ENCODE measurements around the gene EFL1. TPM values are rescaled to one million over a fixed set of nuclear protein-coding genes. Genes with fewer than 3 reads are reported as not detected.

The EFL1 gene
- total and polyA plus RNA-seq, 10 of the 15 experiments (the other 5 are each of a cell fraction or from before 2014, with no cell fraction given), result 6.2 to 42.3 (median 24.7) TPM

GRCh38 chr15:82305621-82306048, 43.1 kb upstream of the EFL1 start:
- no peak overlapping the region for H3K9ac ChIP-seq (ENCODE audit: control insufficient read depth, insufficient read depth, low read length)
- no peak overlapping the region for H2AFZ ChIP-seq (ENCODE audit: control insufficient read depth, low read depth, low read length)
- H3K79me2 ChIP-seq (ENCODE audit: control insufficient read depth, insufficient read depth, low read length), result no peaks in the 10 kb centered on the region
- no peak overlapping the region for H3K27ac ChIP-seq (ENCODE audit: control insufficient read depth, insufficient read depth)
- no peak overlapping the region for H3K4me3 ChIP-seq
- POLR2A ChIA-PET, result no interaction called here
- no peak for TF ChIP-seq TCF7 (IDR thresholded peaks at IDR 0.05; ENCODE audit: borderline replicate concordance)
- TF ChIP-seq BACH1 (IDR thresholded peaks at IDR 0.05; ENCODE audit: borderline replicate concordance), result no peak
- no peak for TF ChIP-seq FOXK2 (IDR thresholded peaks at IDR 0.05)
- TF ChIP-seq, protein P1, sequence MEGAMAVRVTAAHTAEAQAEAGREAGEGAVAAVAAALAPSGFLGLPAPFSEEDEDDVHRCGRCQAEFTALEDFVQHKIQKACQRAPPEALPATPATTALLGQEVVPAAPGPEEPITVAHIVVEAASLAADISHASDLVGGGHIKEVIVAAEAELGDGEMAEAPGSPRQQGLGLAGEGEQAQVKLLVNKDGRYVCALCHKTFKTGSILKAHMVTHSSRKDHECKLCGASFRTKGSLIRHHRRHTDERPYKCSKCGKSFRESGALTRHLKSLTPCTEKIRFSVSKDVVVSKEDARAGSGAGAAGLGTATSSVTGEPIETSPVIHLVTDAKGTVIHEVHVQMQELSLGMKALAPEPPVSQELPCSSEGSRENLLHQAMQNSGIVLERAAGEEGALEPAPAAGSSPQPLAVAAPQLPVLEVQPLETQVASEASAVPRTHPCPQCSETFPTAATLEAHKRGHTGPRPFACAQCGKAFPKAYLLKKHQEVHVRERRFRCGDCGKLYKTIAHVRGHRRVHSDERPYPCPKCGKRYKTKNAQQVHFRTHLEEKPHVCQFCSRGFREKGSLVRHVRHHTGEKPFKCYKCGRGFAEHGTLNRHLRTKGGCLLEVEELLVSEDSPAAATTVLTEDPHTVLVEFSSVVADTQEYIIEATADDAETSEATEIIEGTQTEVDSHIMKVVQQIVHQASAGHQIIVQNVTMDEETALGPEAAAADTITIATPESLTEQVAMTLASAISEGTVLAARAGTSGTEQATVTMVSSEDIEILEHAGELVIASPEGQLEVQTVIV (IDR thresholded peaks at IDR 0.05; ENCODE audit: borderline replicate concordance, partially characterized antibody), result no peak
- TF ChIP-seq DPF2 (IDR thresholded peaks at IDR 0.05), result no peak
- no peak for TF ChIP-seq PKNOX1 (IDR thresholded peaks at IDR 0.05)
- no peak for TF ChIP-seq ZBED1 (IDR thresholded peaks at IDR 0.05; ENCODE audit: borderline replicate concordance)
- TF ChIP-seq, protein P2, sequence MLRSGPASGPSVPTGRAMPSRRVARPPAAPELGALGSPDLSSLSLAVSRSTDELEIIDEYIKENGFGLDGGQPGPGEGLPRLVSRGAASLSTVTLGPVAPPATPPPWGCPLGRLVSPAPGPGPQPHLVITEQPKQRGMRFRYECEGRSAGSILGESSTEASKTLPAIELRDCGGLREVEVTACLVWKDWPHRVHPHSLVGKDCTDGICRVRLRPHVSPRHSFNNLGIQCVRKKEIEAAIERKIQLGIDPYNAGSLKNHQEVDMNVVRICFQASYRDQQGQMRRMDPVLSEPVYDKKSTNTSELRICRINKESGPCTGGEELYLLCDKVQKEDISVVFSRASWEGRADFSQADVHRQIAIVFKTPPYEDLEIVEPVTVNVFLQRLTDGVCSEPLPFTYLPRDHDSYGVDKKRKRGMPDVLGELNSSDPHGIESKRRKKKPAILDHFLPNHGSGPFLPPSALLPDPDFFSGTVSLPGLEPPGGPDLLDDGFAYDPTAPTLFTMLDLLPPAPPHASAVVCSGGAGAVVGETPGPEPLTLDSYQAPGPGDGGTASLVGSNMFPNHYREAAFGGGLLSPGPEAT (IDR thresholded peaks at IDR 0.05; ENCODE audit: low read depth), result no peak
- no peak for TF ChIP-seq TAF1 (IDR thresholded peaks at IDR 0.05; ENCODE audit: borderline replicate concordance, low read depth, low read length)
- TF ChIP-seq RCOR1 (conservative IDR thresholded peaks at IDR 0.05; ENCODE audit: low read depth, low read length), result no peak
- TF ChIP-seq ZSCAN29 (IDR thresholded peaks at IDR 0.05), result no peak
- TF ChIP-seq, protein P3, sequence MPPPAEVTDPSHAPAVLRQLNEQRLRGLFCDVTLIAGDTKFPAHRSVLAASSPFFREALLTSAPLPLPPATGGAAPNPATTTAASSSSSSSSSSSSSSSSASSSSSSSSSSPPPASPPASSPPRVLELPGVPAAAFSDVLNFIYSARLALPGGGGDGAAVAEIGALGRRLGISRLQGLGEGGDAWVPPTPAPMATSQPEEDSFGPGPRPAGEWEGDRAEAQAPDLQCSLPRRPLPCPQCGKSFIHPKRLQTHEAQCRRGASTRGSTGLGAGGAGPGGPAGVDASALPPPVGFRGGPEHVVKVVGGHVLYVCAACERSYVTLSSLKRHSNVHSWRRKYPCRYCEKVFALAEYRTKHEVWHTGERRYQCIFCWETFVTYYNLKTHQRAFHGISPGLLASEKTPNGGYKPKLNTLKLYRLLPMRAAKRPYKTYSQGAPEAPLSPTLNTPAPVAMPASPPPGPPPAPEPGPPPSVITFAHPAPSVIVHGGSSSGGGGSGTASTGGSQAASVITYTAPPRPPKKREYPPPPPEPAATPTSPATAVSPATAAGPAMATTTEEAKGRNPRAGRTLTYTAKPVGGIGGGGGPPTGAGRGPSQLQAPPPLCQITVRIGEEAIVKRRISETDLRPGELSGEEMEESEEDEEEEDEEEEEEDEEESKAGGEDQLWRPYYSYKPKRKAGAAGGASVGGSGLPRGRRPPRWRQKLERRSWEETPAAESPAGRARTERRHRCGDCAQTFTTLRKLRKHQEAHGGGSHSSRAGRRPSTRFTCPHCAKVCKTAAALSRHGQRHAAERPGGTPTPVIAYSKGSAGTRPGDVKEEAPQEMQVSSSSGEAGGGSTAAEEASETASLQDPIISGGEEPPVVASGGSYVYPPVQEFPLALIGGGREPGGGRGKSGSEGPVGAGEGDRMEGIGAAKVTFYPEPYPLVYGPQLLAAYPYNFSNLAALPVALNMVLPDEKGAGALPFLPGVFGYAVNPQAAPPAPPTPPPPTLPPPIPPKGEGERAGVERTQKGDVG (CRISPR knock-in tag; IDR thresholded peaks at IDR 0.05), result no peak
- TF ChIP-seq IKZF2 (IDR thresholded peaks at IDR 0.05), result no peak
- no peaks in the 10 kb centered on the region; the same call in 2 of the 3 replicates for H3K9me3 ChIP-seq (replicated peaks; ENCODE audit: control insufficient read depth, insufficient read depth, low read length)
- RAD21 ChIA-PET (ENCODE audit: unreplicated experiment), result no interaction called here
- CTCF ChIA-PET, result no interaction called here
- H4K20me1 ChIP-seq (ENCODE audit: control insufficient read depth, insufficient read depth), result no peaks in the 10 kb centered on the region
- no peaks in the 10 kb centered on the region for H3K4me1 ChIP-seq (ENCODE audit: control insufficient read depth, insufficient read depth, low read length)
- in situ Hi-C loops (cut with MboI), result no loop called here
- H3K27me3 ChIP-seq (replicated peaks in 1 of 2; ENCODE audit: control insufficient read depth in 2 of 2, insufficient read depth in 2 of 2, low read length in 1 of 2), result 0 out of 4 replicates have a peak, but pooled peaks cover 0 to 3% of the 10 kb centered on the region in 2 experiments
- no peak overlapping the region for H3K4me2 ChIP-seq (ENCODE audit: control insufficient read depth, insufficient read depth)
- no peak for DNase-seq (ENCODE audit: low read depth, low spot score)
- WGBS (ENCODE audit: insufficient coverage, insufficient replicate concordance, low lambda C conversion rate, missing lambda C conversion rate), result 28% methylated on average over 7 of the region's 7 CpGs
- BruUV-seq (replicated peaks), result no TSS peak
- intact Hi-C loops (cut with micrococcal nuclease; ENCODE audit: unreplicated experiment), result no loop called here
- no peak for ATAC-seq
- FAIRE-seq, result no peak
- SMC1A ChIA-PET (ENCODE audit: uncharacterized antibody, unreplicated experiment), result no interaction called here
- no peaks in the 10 kb centered on the region for H3K36me3 ChIP-seq (ENCODE audit: control insufficient read depth in 2 of 2, insufficient read depth in 2 of 2, low read length in 1 of 2)

Measured in GM12878 (cell line).